ENCODE data around the gene GABRB3. TPM values are rescaled to one million over a fixed set of nuclear protein-coding genes. Genes with fewer than 3 reads are reported as not detected.

GABRB3 gene
- total RNA-seq, 1 donor from 2014 or later, result 47.9 TPM

DNA sequence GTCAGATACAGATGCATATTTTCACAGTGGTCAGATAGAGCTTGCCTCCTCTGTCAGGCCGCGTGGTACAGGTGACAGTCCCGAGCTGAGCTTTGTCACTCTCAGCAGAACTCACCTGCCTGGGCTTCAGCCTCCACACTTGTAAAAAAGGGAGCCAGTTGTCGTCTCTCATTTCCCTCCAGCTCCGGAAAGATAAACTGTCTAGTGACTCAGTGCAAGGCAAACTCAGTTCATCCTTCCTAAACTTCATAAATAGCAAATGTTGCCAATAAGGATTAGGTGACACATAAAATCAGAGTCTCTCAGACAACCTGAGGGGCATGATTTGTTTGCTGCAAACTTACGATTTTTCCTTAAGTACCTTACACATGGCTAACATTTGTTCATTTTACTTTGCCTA is 116.8 kb downstream of the GABRB3 start:
- Histone ChIP-seq H4K20me1 (ENCODE audit: insufficient read depth, low read length) (no peaks in the 10 kb centered on the region), H3K9ac (ENCODE audit: low read length) (no peak overlapping the region), H3K79me2 (ENCODE audit: insufficient read depth, low read length) (no peaks in the 10 kb centered on the region), H3K9me3 (ENCODE audit: insufficient read depth, low read depth, low read length) (no peaks in the 10 kb centered on the region), H3K4me3 (ENCODE audit: insufficient read depth, low read depth, low read length) (no peak overlapping the region), H3K4me1 (ENCODE audit: insufficient read depth, low read length) (no peaks in the 10 kb centered on the region), H2AFZ (ENCODE audit: low read depth, low read length) (no peak overlapping the region), H3K27ac (ENCODE audit: low read depth, low read length) (no peak overlapping the region), H3K27me3 (ENCODE audit: insufficient read depth, low read length) (no peaks in the 10 kb centered on the region), H3K4me2 (ENCODE audit: low read length) (no peak overlapping the region), H3K36me3 (ENCODE audit: insufficient read depth, low read length) (no peaks in the 10 kb centered on the region)
- Mint-ChIP-seq H3K27me3 (ENCODE audit: low read depth, unreplicated experiment) (no peaks in the 10 kb centered on the region), H3K4me1 (ENCODE audit: low read depth, unreplicated experiment) (peaks cover 12% of the 10 kb centered on the region), H3K9me3 (ENCODE audit: unreplicated experiment) (no peaks in the 10 kb centered on the region), H3K36me3 (ENCODE audit: low read depth, unreplicated experiment) (peaks cover 9% of the 10 kb centered on the region), H3K27ac (ENCODE audit: unreplicated experiment) (no peak overlapping the region), H3K4me3 (ENCODE audit: unreplicated experiment) (no peak overlapping the region)
- FAIRE-seq, result no peak
- no peak for DNase-seq (ENCODE audit: low read depth)
- no peak for TF ChIP-seq EZH2 (IDR thresholded peaks at IDR 0.05; ENCODE audit: insufficient read depth, low read length)
- TF ChIP-seq, protein P1, sequence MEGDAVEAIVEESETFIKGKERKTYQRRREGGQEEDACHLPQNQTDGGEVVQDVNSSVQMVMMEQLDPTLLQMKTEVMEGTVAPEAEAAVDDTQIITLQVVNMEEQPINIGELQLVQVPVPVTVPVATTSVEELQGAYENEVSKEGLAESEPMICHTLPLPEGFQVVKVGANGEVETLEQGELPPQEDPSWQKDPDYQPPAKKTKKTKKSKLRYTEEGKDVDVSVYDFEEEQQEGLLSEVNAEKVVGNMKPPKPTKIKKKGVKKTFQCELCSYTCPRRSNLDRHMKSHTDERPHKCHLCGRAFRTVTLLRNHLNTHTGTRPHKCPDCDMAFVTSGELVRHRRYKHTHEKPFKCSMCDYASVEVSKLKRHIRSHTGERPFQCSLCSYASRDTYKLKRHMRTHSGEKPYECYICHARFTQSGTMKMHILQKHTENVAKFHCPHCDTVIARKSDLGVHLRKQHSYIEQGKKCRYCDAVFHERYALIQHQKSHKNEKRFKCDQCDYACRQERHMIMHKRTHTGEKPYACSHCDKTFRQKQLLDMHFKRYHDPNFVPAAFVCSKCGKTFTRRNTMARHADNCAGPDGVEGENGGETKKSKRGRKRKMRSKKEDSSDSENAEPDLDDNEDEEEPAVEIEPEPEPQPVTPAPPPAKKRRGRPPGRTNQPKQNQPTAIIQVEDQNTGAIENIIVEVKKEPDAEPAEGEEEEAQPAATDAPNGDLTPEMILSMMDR (IDR thresholded peaks at IDR 0.05; ENCODE audit: insufficient read depth, low read depth, low read length), result no peak

DNA sequence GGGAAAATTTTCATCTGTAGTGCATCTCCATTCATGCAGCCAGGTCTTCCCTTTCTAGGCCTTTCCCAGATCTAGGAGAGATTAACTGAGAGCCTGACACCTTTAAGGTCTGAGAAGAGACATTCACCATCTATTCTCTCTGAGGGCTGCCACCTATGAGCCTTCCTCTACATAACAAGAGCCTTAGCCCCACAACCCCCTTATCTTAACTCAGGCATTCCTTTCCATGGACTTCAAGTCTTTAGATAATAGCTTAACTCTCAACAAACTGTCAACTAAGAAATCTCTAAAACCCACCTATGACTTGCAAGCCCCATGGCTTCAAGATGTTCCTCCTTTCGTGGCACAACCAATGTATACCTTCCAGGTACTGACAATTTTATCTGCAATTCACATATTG is 121.0 kb downstream of the GABRB3 start:
- Mint-ChIP-seq H3K27ac (ENCODE audit: unreplicated experiment) (peak overlapping the region; percentile 20), H3K4me3 (ENCODE audit: unreplicated experiment) (no peak overlapping the region), H3K27me3 (ENCODE audit: low read depth, unreplicated experiment) (peaks cover 2% of the 10 kb centered on the region), H3K4me1 (ENCODE audit: low read depth, unreplicated experiment) (peaks cover 13% of the 10 kb centered on the region), H3K9me3 (ENCODE audit: unreplicated experiment) (peaks cover 4% of the 10 kb centered on the region), H3K36me3 (ENCODE audit: low read depth, unreplicated experiment) (peaks cover 9% of the 10 kb centered on the region)
- TF ChIP-seq EZH2 (IDR thresholded peaks at IDR 0.05; ENCODE audit: insufficient read depth, low read length), result no peak
- TF ChIP-seq, protein P1 (IDR thresholded peaks at IDR 0.05; ENCODE audit: insufficient read depth, low read depth, low read length), result no peak
- no peaks in the 10 kb centered on the region for H3K79me2 ChIP-seq (ENCODE audit: insufficient read depth, low read length)
- no peak overlapping the region for H3K4me3 ChIP-seq (ENCODE audit: insufficient read depth, low read depth, low read length)
- H3K9me3 ChIP-seq (ENCODE audit: insufficient read depth, low read depth, low read length), result peaks cover 8% of the 10 kb centered on the region
- no peak overlapping the region for H3K4me2 ChIP-seq (ENCODE audit: low read length)
- H3K27ac ChIP-seq (ENCODE audit: low read depth, low read length), result no peak overlapping the region
- H3K36me3 ChIP-seq (ENCODE audit: insufficient read depth, low read length), result no peaks in the 10 kb centered on the region
- no peaks in the 10 kb centered on the region for H3K27me3 ChIP-seq (ENCODE audit: insufficient read depth, low read length)
- no peaks in the 10 kb centered on the region for H4K20me1 ChIP-seq (ENCODE audit: insufficient read depth, low read length)
- DNase-seq (ENCODE audit: low read depth) (no peak), FAIRE-seq (no peak)
- H3K9ac ChIP-seq (ENCODE audit: low read length), result no peak overlapping the region
- H3K4me1 ChIP-seq (ENCODE audit: insufficient read depth, low read length), result no peaks in the 10 kb centered on the region
- H2AFZ ChIP-seq (ENCODE audit: low read depth, low read length), result no peak overlapping the region

DNA sequence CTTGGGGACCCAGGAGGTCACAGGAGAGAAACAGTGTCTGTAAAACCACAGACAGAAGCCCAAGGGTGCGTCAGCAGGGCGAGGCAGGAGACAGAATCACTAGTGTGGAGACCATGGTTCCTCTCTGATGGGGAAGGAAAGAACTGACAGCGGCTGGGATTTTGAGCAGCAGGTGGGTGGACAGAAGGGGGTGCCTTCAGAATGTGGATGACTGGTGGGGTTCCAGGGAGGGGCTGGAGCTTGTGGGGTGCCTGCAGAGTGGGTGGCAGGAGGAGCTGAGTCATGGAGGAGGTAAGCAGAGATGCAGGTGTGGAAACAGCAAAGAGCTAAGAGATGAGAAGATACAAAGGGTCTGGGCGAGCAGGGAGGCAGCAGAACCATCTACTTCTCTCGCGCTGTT is 124.2 kb downstream of the GABRB3 start:
- Histone ChIP-seq H3K4me1 (ENCODE audit: insufficient read depth, low read length) (no peaks in the 10 kb centered on the region), H4K20me1 (ENCODE audit: insufficient read depth, low read length) (no peaks in the 10 kb centered on the region), H3K27me3 (ENCODE audit: insufficient read depth, low read length) (no peaks in the 10 kb centered on the region), H3K79me2 (ENCODE audit: insufficient read depth, low read length) (no peaks in the 10 kb centered on the region), H3K4me2 (ENCODE audit: low read length) (no peak overlapping the region), H3K4me3 (ENCODE audit: insufficient read depth, low read depth, low read length) (no peak overlapping the region), H2AFZ (ENCODE audit: low read depth, low read length) (no peak overlapping the region), H3K27ac (ENCODE audit: low read depth, low read length) (no peak overlapping the region), H3K36me3 (ENCODE audit: insufficient read depth, low read length) (no peaks in the 10 kb centered on the region), H3K9me3 (ENCODE audit: insufficient read depth, low read depth, low read length) (peaks cover 8% of the 10 kb centered on the region), H3K9ac (ENCODE audit: low read length) (no peak overlapping the region)
- peaks cover 20% of the 10 kb centered on the region for H3K4me1 Mint-ChIP-seq (ENCODE audit: low read depth, unreplicated experiment)
- peaks cover 4% of the 10 kb centered on the region for H3K9me3 Mint-ChIP-seq (ENCODE audit: unreplicated experiment)
- no peak overlapping the region for H3K4me3 Mint-ChIP-seq (ENCODE audit: unreplicated experiment)
- H3K27me3 Mint-ChIP-seq (ENCODE audit: low read depth, unreplicated experiment), result peaks cover 2% of the 10 kb centered on the region
- TF ChIP-seq, protein P1 (IDR thresholded peaks at IDR 0.05; ENCODE audit: insufficient read depth, low read depth, low read length), result no peak
- TF ChIP-seq EZH2 (IDR thresholded peaks at IDR 0.05; ENCODE audit: insufficient read depth, low read length), result no peak
- no peak overlapping the region for H3K27ac Mint-ChIP-seq (ENCODE audit: unreplicated experiment)
- FAIRE-seq (no peak), DNase-seq (ENCODE audit: low read depth) (no peak)
- peaks cover 9% of the 10 kb centered on the region for H3K36me3 Mint-ChIP-seq (ENCODE audit: low read depth, unreplicated experiment)

All from astrocyte (in vitro differentiated cells and primary cell).